HG02571 (cell line): Measurements from ENCODE around the gene JAK1.
A peak's percentile ranks its signal among the peaks of the same experiment; 100 is the strongest.

Experiments
- ATAC-seq: cut with Tn5 transposase; IDR thresholded peaks from one replicate; pipeline ENCODE4 v1.9.1; 2021; ENCODE audit warnings: mild to moderate bottlenecking, moderate library complexity; ENCODE audit not compliant: unreplicated experiment

Gene JAK1

GRCh38 chr1:64980745-64981600 lies 14.6 kb upstream of the JAK1 start:
- ATAC-seq: no peak

- no peak for ATAC-seq
These were observed 13.0 kb upstream of the JAK1 start for GRCh38 chr1:64979358-64979757.

GRCh38 chr1:64976361-64976760 lies 10.0 kb upstream of the JAK1 start:
- no peak for ATAC-seq

GRCh38 chr1:64975740-64976139 lies 9.4 kb upstream of the JAK1 start:
- ATAC-seq: no peak

GRCh38 chr1:64975127-64975526 lies 8.8 kb upstream of the JAK1 start:
- ATAC-seq: no peak

- ATAC-seq: no peak
These were observed 8.0 kb upstream of the JAK1 start for GRCh38 chr1:64974288-64974825.

GRCh38 chr1:64973061-64973647 lies 6.8 kb upstream of the JAK1 start:
- no peak for ATAC-seq

- ATAC-seq: no peak
These were observed 3.1 kb upstream of the JAK1 start for GRCh38 chr1:64969305-64970046.

GRCh38 chr1:64967381-64967780 lies 1.0 kb upstream of the JAK1 start:
- no peak for ATAC-seq

GRCh38 chr1:64965366-64966157 lies 787 bp downstream of the JAK1 start:
- peak; percentile 47 for ATAC-seq

- ATAC-seq: no peak
These were observed 2.9 kb downstream of the JAK1 start for GRCh38 chr1:64963466-64963865.

- no peak for ATAC-seq
These were observed 3.9 kb downstream of the JAK1 start for GRCh38 chr1:64962441-64962840.

GRCh38 chr1:64961923-64962322 lies 4.4 kb downstream of the JAK1 start:
- ATAC-seq: no peak

GRCh38 chr1:64960731-64961130 lies 5.6 kb downstream of the JAK1 start:
- peak; percentile 45 for ATAC-seq

- no peak for ATAC-seq
These were observed 6.4 kb downstream of the JAK1 start for GRCh38 chr1:64959986-64960385.

- ATAC-seq: peak; percentile 90
These were observed 9.5 kb downstream of the JAK1 start for GRCh38 chr1:64956733-64957441.

GRCh38 chr1:64956010-64956640 lies 10.2 kb downstream of the JAK1 start:
- no peak for ATAC-seq

- no peak for ATAC-seq
These were observed 11.0 kb downstream of the JAK1 start for GRCh38 chr1:64955097-64956009.

- ATAC-seq: no peak
These were observed 13.1 kb downstream of the JAK1 start for GRCh38 chr1:64953241-64953640.
